K562 (cell line): ENCODE data around the gene PNPLA1. TPM values are rescaled to one million over a fixed set of nuclear protein-coding genes. Genes with fewer than 3 reads are reported as not detected.

ENCODE experiments used
- ATAC-seq: fragments of 200-7000 bp; cut with Tn5 transposase; 3 replicates; pipeline ENCODE4 v1.9.1; 2020; ENCODE audit warnings: moderate library complexity
- BruUV-seq: library from RNA; stranded (reverse); fragments of 400-500 nt; replicated peaks from 2 replicates; lab custom pipeline; 2021; lab: Mats Ljungman, UMichigan
- CTCF ChIA-PET: fragments of 300-600 bp; formaldehyde crosslinking; extraction: SDS; loops from one replicate; lab custom pipeline; 2021; ENCODE audit warnings: low intra/inter-chr PET ratio; lab: Yijun Ruan, JAX
- POLR2A ChIA-PET: fragments of 300-600, 350-650 bp; sonication (Branson Sonifier 250); formaldehyde crosslinking; extraction: SDS; loops from one replicate; lab custom pipeline; 2021; ENCODE audit warnings: antibody characterized with exemption, inconsistent platforms; lab: Yijun Ruan, JAX
- DNase-seq, 4 experiments: peaks; one replicate each; pipeline versions ENCODE4 v3.0.0 to v3.0.0-alpha.2; 2011 to 2018; ENCODE audit warnings: low spot score in 3 of 4, mixed read lengths in 3 of 4; ENCODE audit errors: extremely low read depth in 1 of 4
- FAIRE-seq: peaks from 2 replicates; lab custom pipeline; 2011; peaks lifted over from hg19 to GRCh38; lab: Jason Lieb, UNC
- H2AFZ ChIP-seq: 2 replicates; pipeline ENCODE4 v1.6.0; 2011; ENCODE audit warnings: low read depth, low read length, control low read depth, inconsistent platforms
- H3K27ac ChIP-seq: fragments of 200-600 bp; 3 replicates; pipeline ENCODE4 v1.8.0; 2011; ENCODE audit warnings: low read depth, mild to moderate bottlenecking, control low read depth, inconsistent platforms, low read length, moderate library complexity, mixed read lengths; ENCODE audit errors: extremely low read depth
- H3K27me3 ChIP-seq, 2 experiments: fragments of 300-600 bp in 1 of 2; 2 replicates in 1 of 2; 3 replicates in 1 of 2; pipeline versions ENCODE4 v1.6.0 to v1.8.0; 2011; ENCODE audit warnings: inconsistent platforms in 2 of 2, low read length in 2 of 2, mild to moderate bottlenecking in 1 of 2, mixed read lengths in 1 of 2, moderate library complexity in 1 of 2; ENCODE audit not compliant: control insufficient read depth in 2 of 2, insufficient read depth in 2 of 2
- H3K36me3 ChIP-seq: fragments of 300-600 bp; 3 replicates; pipeline ENCODE4 v1.8.0; 2011; ENCODE audit warnings: mild to moderate bottlenecking, low read length, inconsistent platforms; ENCODE audit not compliant: control insufficient read depth, insufficient read depth
- H3K4me1 ChIP-seq, 2 experiments: fragments of 200-600 bp in 1 of 2; replicated peaks in 1 of 2; 2 replicates in 1 of 2; 3 replicates in 1 of 2; pipeline versions ENCODE4 v1.5.1 to v1.8.0; 2011; ENCODE audit warnings: inconsistent platforms in 2 of 2, low read length in 2 of 2, mild to moderate bottlenecking in 1 of 2, mixed read lengths in 1 of 2, moderate library complexity in 1 of 2; ENCODE audit not compliant: control insufficient read depth in 2 of 2, insufficient read depth in 2 of 2
- H3K4me2 ChIP-seq: 2 replicates; pipeline ENCODE4 v1.6.1; 2011; ENCODE audit warnings: low read length, control low read depth, inconsistent platforms, mixed read lengths; ENCODE audit not compliant: insufficient read depth
- H3K4me3 ChIP-seq: fragments of 200-600 bp; sonication (generic), shearing (Covaris generic); 2 replicates; pipeline ENCODE4 v1.5.1; 2016; ENCODE audit warnings: control low read depth, inconsistent platforms
- H3K79me2 ChIP-seq: fragments of 200-600 bp; 3 replicates; pipeline ENCODE4 v1.8.0; 2011; ENCODE audit warnings: low read length, inconsistent platforms; ENCODE audit not compliant: control insufficient read depth, insufficient read depth
- H3K9ac ChIP-seq, 2 experiments: 2 replicates each; pipeline versions ENCODE4 v1.6.0 to v1.6.1; 2011; ENCODE audit warnings: low read depth in 2 of 2, low read length in 2 of 2, control low read depth in 1 of 2, inconsistent platforms in 1 of 2, mild to moderate bottlenecking in 1 of 2, mixed read lengths in 1 of 2; ENCODE audit not compliant: insufficient read depth in 1 of 2
- H3K9me1 ChIP-seq: one replicate; pipeline ENCODE4 v1.6.0; 2011; ENCODE audit warnings: inconsistent platforms, mild to moderate bottlenecking, low read length, moderate library complexity; ENCODE audit not compliant: control insufficient read depth, insufficient read depth
- H3K9me3 ChIP-seq: replicated peaks from 2 replicates; pipeline ENCODE4 v1.5.1; 2011; ENCODE audit warnings: low read depth, low read length, inconsistent platforms; ENCODE audit not compliant: control insufficient read depth, insufficient read depth
- H4K20me1 ChIP-seq: replicated peaks from 2 replicates; pipeline ENCODE4 v1.6.1; 2011; ENCODE audit warnings: low read length, inconsistent platforms, mixed read lengths; ENCODE audit not compliant: control insufficient read depth, insufficient read depth
- ARID1B ChIP-seq: fragments of 450-650 bp; IDR thresholded peaks from 2 replicates; pipeline ENCODE4 v1.6.1; 2016; ENCODE audit warnings: antibody characterized with exemption, mild to moderate bottlenecking, inconsistent platforms
- CBFA2T3 ChIP-seq: fragments of 450-650 bp; IDR thresholded peaks from 2 replicates; pipeline ENCODE4 v1.6.1; 2017
- L3MBTL2 ChIP-seq: fragments of 450-650 bp; IDR thresholded peaks from 2 replicates; pipeline ENCODE4 v1.6.1; 2016; ENCODE audit warnings: mild to moderate bottlenecking, moderate library complexity
- MEIS2 ChIP-seq: fragments of 450-650 bp; IDR thresholded peaks from 2 replicates; pipeline ENCODE4 v1.6.1; 2014; ENCODE audit warnings: mild to moderate bottlenecking; ENCODE audit not compliant: partially characterized antibody
- SMARCE1 ChIP-seq: fragments of 450-650 bp; IDR thresholded peaks from 2 replicates; pipeline ENCODE4 v1.7.1; 2016; ENCODE audit warnings: mild to moderate bottlenecking
- TCF3 ChIP-seq: sonication (generic); formaldehyde crosslinking; IDR thresholded peaks from 2 replicates; pipeline ENCODE4 v1.4.0; 2020; ENCODE audit warnings: mild to moderate bottlenecking, missing genetic modification reagents
- ZNF217 ChIP-seq: sonication (generic); formaldehyde crosslinking; IDR thresholded peaks from 2 replicates; pipeline ENCODE4 v1.8.0; 2022; ENCODE audit warnings: mild to moderate bottlenecking, missing genetic modification reagents
- ZNF589 ChIP-seq: fragments of 200-800 bp; sonication (Bioruptor generic); IDR thresholded peaks from 2 replicates; pipeline ENCODE4 v1.6.1; 2016; ENCODE audit warnings: low read depth, missing genetic modification characterization, missing compliant biosample characterization
- WGBS: fragments of 100-300 bp; shearing (Covaris generic); methylation state at CpG from one replicate; pipeline ENCODE4 v1.1.6; 2016; ENCODE audit warnings: low coverage, mixed read lengths; ENCODE audit not compliant: insufficient coverage; ENCODE audit errors: missing lambda C conversion rate; 5-methylcytosine and 5-hydroxymethylcytosine counted together
- in situ Hi-C: fragments of 300-500 bp; cut with MboI; formaldehyde crosslinking; loops from 4 replicates; pipeline ENCODE4 v1.15.0; 2018; ENCODE audit warnings: inconsistent platforms, mixed read lengths
- intact Hi-C: fragments of 100-400 bp; cut with micrococcal nuclease; formaldehyde crosslinking; loops from 2 replicates; pipeline ENCODE4 v1.14.2; 2022
- polyA plus RNA-seq, 8 experiments: library from polyadenylated mRNA; depleted of rRNA in 4 of 8; stranded (reverse) in 5 of 8; unstranded in 3 of 8; fragments of >200 nt; fragmentation: Nextera tagmentation in 2 of 8; fragmentation: Illumina TruSeq in 1 of 8; extraction: Ambion mirVana in 2 of 8; extraction: Trizol in 1 of 8; gene quantifications; 2 replicates each; pipeline versions ENCODE4 v1.2.1 to v1.2.3, GENCODE V29; 2011 to 2014; ENCODE audit warnings: inconsistent platforms in 1 of 8, missing spikeins in 1 of 8
- total RNA-seq, 7 experiments: library from RNA; depleted of rRNA in 6 of 7; stranded (reverse); fragments of >200 nt in 6 of 7; fragmentation: Illumina TruSeq in 2 of 7; extraction: Trizol in 2 of 7; gene quantifications; 2 replicates each; pipeline versions ENCODE4 v1.2.1 to v1.2.3, GENCODE V29; 2011 to 2021; ENCODE audit warnings: low replicate concordance in 1 of 7
- TF ChIP-seq, protein P1 (sequence below): sonication (generic); IDR thresholded peaks from 2 replicates; pipeline ENCODE4 v1.6.1; 2016
- TF ChIP-seq, protein P2 (sequence below), 2 experiments: IDR thresholded peaks; 2 replicates each; pipeline ENCODE4 v1.6.1; 2011; ENCODE audit warnings: borderline replicate concordance in 1 of 2, control low read depth in 1 of 2, low read depth in 1 of 2, low read length in 1 of 2, mild to moderate bottlenecking in 1 of 2, mixed read lengths in 1 of 2, moderate library complexity in 1 of 2; ENCODE audit not compliant: insufficient read depth in 1 of 2, insufficient read length in 1 of 2, poor library complexity in 1 of 2, severe bottlenecking in 1 of 2; ENCODE audit errors: extremely low read depth in 1 of 2
- TF ChIP-seq, protein P3 (sequence below): fragments of 250-450 bp; sonication (Bioruptor Pico); IDR thresholded peaks from 2 replicates; pipeline ENCODE4 v1.8.0; 2022; ENCODE audit warnings: moderate library complexity, mild to moderate bottlenecking, inconsistent platforms
- TF ChIP-seq, protein P4 (sequence below): sonication (generic); formaldehyde crosslinking; IDR thresholded peaks from 2 replicates; pipeline ENCODE4 v1.9.0; 2022; ENCODE audit warnings: mild to moderate bottlenecking, missing genetic modification reagents
- TF ChIP-seq, protein P5 (sequence below), 2 experiments: fragments of 450-650 bp; IDR thresholded peaks; 2 replicates each; pipeline ENCODE4 v1.6.1; 2016
- TF ChIP-seq, protein P6 (sequence below): sonication (generic); formaldehyde crosslinking; IDR thresholded peaks from 2 replicates; pipeline ENCODE4 v1.9.0; 2022; ENCODE audit warnings: mild to moderate bottlenecking, missing genetic modification reagents

Gene PNPLA1
- total and polyA plus RNA-seq, 9 of the 15 experiments (the other 6 are each of a cell fraction or from before 2014, with no cell fraction given) = 0.04 to 0.27 (median 0.13) TPM; not detected in 2

DNA sequence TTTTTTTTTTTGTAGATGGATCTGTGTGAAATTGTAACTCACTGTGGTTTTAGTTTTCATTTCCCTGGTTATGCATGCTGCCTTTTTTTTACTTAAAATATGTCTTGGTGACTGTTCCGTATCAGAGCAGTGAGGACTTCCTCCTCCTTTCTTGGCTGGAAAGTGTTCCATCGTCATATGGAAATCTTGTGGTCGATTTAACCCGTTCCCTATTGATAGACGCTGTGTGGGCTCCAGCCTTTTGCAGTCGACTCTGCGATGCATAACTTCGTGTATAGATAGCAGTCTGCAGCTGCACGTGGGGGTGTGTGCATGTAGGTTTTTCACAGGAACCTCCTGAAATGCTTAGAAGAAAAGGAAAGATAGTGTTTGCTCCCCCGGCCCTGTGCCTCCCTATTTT lies 28.1 kb upstream of the PNPLA1 start:
- POLR2A ChIA-PET = no interaction called here
- H4K20me1 ChIP-seq = no peaks in the 10 kb centered on the region
- ATAC-seq (peak; percentile 40), DNase-seq (peak; percentile 40 to 59 (median 49)), FAIRE-seq (peak; percentile 75)
- no peaks in the 10 kb centered on the region for H3K9me3 ChIP-seq
- H3K9me1 ChIP-seq = no peaks in the 10 kb centered on the region
- WGBS = 0% methylated on average over 10 of the region's 10 CpGs
- in situ Hi-C loops (no loop called here), intact Hi-C loops (no loop called here)
- H3K4me1 ChIP-seq = peaks cover 0 to 7% of the 10 kb centered on the region in 2 experiments; a peak in 2 of 5 replicates
- BruUV-seq = no TSS peak
- H3K4me2 ChIP-seq = peak overlapping the region; percentile 16; the same call in 1 of the 2 replicates
- no peak overlapping the region for H3K27ac ChIP-seq
- no peaks in the 10 kb centered on the region for H3K36me3 ChIP-seq
- peaks cover 17 to 37% of the 10 kb centered on the region in 2 experiments for H3K27me3 ChIP-seq
- no peaks in the 10 kb centered on the region for H3K79me2 ChIP-seq
- no peak overlapping the region for H3K9ac ChIP-seq
- H2AFZ ChIP-seq = peak overlapping the region; percentile 25; the same call in 1 of the 2 replicates
- H3K4me3 ChIP-seq = no peak overlapping the region
- CTCF ChIA-PET = no interaction called here
- TF ChIP-seq, protein P1, sequence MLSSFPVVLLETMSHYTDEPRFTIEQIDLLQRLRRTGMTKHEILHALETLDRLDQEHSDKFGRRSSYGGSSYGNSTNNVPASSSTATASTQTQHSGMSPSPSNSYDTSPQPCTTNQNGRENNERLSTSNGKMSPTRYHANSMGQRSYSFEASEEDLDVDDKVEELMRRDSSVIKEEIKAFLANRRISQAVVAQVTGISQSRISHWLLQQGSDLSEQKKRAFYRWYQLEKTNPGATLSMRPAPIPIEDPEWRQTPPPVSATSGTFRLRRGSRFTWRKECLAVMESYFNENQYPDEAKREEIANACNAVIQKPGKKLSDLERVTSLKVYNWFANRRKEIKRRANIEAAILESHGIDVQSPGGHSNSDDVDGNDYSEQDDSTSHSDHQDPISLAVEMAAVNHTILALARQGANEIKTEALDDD = 0 out of 2 replicates have a peak, but pooled peaks have one; percentile 19
- peak; percentile 51 for TF ChIP-seq TCF3 (CRISPR knock-in tag)
- TF ChIP-seq, protein P2, sequence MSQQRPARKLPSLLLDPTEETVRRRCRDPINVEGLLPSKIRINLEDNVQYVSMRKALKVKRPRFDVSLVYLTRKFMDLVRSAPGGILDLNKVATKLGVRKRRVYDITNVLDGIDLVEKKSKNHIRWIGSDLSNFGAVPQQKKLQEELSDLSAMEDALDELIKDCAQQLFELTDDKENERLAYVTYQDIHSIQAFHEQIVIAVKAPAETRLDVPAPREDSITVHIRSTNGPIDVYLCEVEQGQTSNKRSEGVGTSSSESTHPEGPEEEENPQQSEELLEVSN (IDR thresholded peaks at IDR 0.05; ENCODE audit: borderline replicate concordance in 1 of 2, extremely low read depth in 1 of 2, insufficient read depth in 1 of 2, insufficient read length in 1 of 2, low read depth in 1 of 2, low read length in 1 of 2, poor library complexity in 1 of 2, severe bottlenecking in 1 of 2) = peak in 1 of 2 experiments; percentile 41
- TF ChIP-seq, protein P3, sequence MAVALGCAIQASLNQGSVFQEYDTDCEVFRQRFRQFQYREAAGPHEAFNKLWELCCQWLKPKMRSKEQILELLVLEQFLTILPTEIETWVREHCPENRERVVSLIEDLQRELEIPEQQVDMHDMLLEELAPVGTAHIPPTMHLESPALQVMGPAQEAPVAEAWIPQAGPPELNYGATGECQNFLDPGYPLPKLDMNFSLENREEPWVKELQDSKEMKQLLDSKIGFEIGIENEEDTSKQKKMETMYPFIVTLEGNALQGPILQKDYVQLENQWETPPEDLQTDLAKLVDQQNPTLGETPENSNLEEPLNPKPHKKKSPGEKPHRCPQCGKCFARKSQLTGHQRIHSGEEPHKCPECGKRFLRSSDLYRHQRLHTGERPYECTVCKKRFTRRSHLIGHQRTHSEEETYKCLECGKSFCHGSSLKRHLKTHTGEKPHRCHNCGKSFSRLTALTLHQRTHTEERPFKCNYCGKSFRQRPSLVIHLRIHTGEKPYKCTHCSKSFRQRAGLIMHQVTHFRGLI = no peak
- 0 out of 2 replicates have a peak, but pooled peaks have one; percentile 17 for TF ChIP-seq SMARCE1
- TF ChIP-seq CBFA2T3 = peak; percentile 38
- TF ChIP-seq MEIS2 = no peak
- TF ChIP-seq ZNF217 (CRISPR knock-in tag) = no peak
- peak; percentile 84 for TF ChIP-seq L3MBTL2
- 0 out of 2 replicates have a peak, but pooled peaks have one; percentile 18 for TF ChIP-seq ARID1B
- TF ChIP-seq, protein P4, sequence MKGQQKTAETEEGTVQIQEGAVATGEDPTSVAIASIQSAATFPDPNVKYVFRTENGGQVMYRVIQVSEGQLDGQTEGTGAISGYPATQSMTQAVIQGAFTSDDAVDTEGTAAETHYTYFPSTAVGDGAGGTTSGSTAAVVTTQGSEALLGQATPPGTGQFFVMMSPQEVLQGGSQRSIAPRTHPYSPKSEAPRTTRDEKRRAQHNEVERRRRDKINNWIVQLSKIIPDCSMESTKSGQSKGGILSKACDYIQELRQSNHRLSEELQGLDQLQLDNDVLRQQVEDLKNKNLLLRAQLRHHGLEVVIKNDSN (CRISPR knock-in tag) = peak; percentile 24; the same call in 1 of the 2 replicates
- 0 out of 2 replicates have a peak, but pooled peaks have one; percentile 52 for TF ChIP-seq ZNF589
- TF ChIP-seq, protein P5, sequence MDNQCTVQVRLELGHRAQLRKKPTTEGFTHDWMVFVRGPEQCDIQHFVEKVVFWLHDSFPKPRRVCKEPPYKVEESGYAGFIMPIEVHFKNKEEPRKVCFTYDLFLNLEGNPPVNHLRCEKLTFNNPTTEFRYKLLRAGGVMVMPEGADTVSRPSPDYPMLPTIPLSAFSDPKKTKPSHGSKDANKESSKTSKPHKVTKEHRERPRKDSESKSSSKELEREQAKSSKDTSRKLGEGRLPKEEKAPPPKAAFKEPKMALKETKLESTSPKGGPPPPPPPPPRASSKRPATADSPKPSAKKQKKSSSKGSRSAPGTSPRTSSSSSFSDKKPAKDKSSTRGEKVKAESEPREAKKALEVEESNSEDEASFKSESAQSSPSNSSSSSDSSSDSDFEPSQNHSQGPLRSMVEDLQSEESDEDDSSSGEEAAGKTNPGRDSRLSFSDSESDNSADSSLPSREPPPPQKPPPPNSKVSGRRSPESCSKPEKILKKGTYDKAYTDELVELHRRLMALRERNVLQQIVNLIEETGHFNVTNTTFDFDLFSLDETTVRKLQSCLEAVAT (IDR thresholded peaks at IDR 0.05) = peak in 1 of 2 experiments; percentile 19; a peak in 1 of 4 replicates
- TF ChIP-seq, protein P6, sequence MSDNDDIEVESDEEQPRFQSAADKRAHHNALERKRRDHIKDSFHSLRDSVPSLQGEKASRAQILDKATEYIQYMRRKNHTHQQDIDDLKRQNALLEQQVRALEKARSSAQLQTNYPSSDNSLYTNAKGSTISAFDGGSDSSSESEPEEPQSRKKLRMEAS (CRISPR knock-in tag) = 0 out of 2 replicates have a peak, but pooled peaks have one; percentile 16
